Myocyte (in vitro differentiated cells): ENCODE results near the gene BAD. TPM values are rescaled to one million over a fixed set of nuclear protein-coding genes. Genes with fewer than 3 reads are reported as not detected.
A peak's percentile ranks its signal among the peaks of the same experiment; 100 is the strongest.

Source experiments
- DNase-seq: peaks from one replicate; pipeline ENCODE4 v3.0.0-alpha.2; 2012; ENCODE audit warnings: low read depth
- total RNA-seq: library from RNA; depleted of rRNA; stranded (reverse); fragments of >200 nt; gene quantifications from 2 replicates; pipeline ENCODE4 v1.2.3, GENCODE V29; 2014

BAD gene
- total RNA-seq, 1 donor from 2014 or later, result 89.1 TPM

GRCh38 chr11:64232967-64233315 is 51.5 kb downstream of the BAD start:
- no peak for DNase-seq

- DNase-seq, result no peak
Measured at GRCh38 chr11:64232182-64232966, 52.1 kb downstream of the BAD start.

- DNase-seq, result no peak
Measured at GRCh38 chr11:64231546-64231945, 52.9 kb downstream of the BAD start.

GRCh38 chr11:64230985-64231365 is 53.5 kb downstream of the BAD start:
- no peak for DNase-seq

- peak; percentile 83 for DNase-seq
Measured at GRCh38 chr11:64230171-64230984, 54.1 kb downstream of the BAD start, which contains the start of gene DNAJC4. TSS of gene DNAJC4 (plus strand) at chr11:64230548. CDS start at chr11:64230855, 307 bp downstream.

- DNase-seq, result no peak
Measured at GRCh38 chr11:64229744-64230170, 54.7 kb downstream of the BAD start.

- DNase-seq, result no peak
Measured at GRCh38 chr11:64229090-64229743, 55.2 kb downstream of the BAD start.

GRCh38 chr11:64227405-64227956 is 57.0 kb downstream of the BAD start:
- DNase-seq, result no peak

- peak; percentile 90 for DNase-seq
Measured at GRCh38 chr11:64226507-64227051, 57.9 kb downstream of the BAD start.

- peak; percentile 91 for DNase-seq
Measured at GRCh38 chr11:64225608-64226506, 58.6 kb downstream of the BAD start, which contains the start of the genes NUDT22 and TRPT1. TSS of gene NUDT22 (plus strand) at chr11:64226274. CDS start at chr11:64226653, 379 bp downstream. TSS of gene TRPT1 (minus strand) at chr11:64226186. CDS start at chr11:64225860, 326 bp downstream.

GRCh38 chr11:64224891-64225607 is 59.4 kb downstream of the BAD start:
- DNase-seq, result no peak

GRCh38 chr11:64224151-64224890 is 60.1 kb downstream of the BAD start:
- DNase-seq, result no peak

GRCh38 chr11:64223001-64223651 is 61.3 kb downstream of the BAD start:
- peak; percentile 51 for DNase-seq

GRCh38 chr11:64222651-64223000 is 61.8 kb downstream of the BAD start:
- DNase-seq, result no peak

- no peak for DNase-seq
Measured at GRCh38 chr11:64220798-64221197, 63.7 kb downstream of the BAD start.

GRCh38 chr11:64220271-64220670 is 64.2 kb downstream of the BAD start:
- DNase-seq, result no peak
